ENCODE measurements around the gene HTR5A. TPM values are rescaled to one million over a fixed set of nuclear protein-coding genes. Genes with fewer than 3 reads are reported as not detected.

HTR5A gene
- polyA plus RNA-seq, 1 of the 3 experiments (the other 2 are of a cell fraction) = not detected

GRCh38 chr7:155048006-155048405 lies 22.1 kb upstream of the HTR5A start:
- H3K4me3 ChIP-seq (ENCODE audit: low read depth in 2 of 2, low read length in 1 of 2) = no peak overlapping the region
- ChIA-PET POLR2A (no interaction called here), CTCF (interaction anchor here (1.2 kb wide), 1 partner anchor 134 kb away, joined by 5 read pairs; no protein-coding TSS in a partner anchor)
- H3K27me3 ChIP-seq (ENCODE audit: insufficient read depth) = no peaks in the 10 kb centered on the region; the same call in 1 of the 2 replicates
- no peak overlapping the region for H2AFZ ChIP-seq (ENCODE audit: low read depth)
- no peak overlapping the region for H3K9ac ChIP-seq
- no peak for TF ChIP-seq JUND (IDR thresholded peaks at IDR 0.05)
- no peak for TF ChIP-seq GABPA (IDR thresholded peaks at IDR 0.05; ENCODE audit: low read depth)
- no peak for TF ChIP-seq USF1 (IDR thresholded peaks at IDR 0.05; ENCODE audit: borderline replicate concordance, low read depth)
- no peak for TF ChIP-seq RAD21 (IDR thresholded peaks at IDR 0.05; ENCODE audit: low read length)
- TF ChIP-seq MXI1 (IDR thresholded peaks at IDR 0.05; ENCODE audit: low read depth, low read length) = no peak
- TF ChIP-seq USF2 (IDR thresholded peaks at IDR 0.05; ENCODE audit: borderline replicate concordance, low read depth, low read length) = no peak
- no peak for TF ChIP-seq TEAD4 (IDR thresholded peaks at IDR 0.05; ENCODE audit: borderline replicate concordance, insufficient read depth)
- no peak for TF ChIP-seq YY1 (IDR thresholded peaks at IDR 0.05; ENCODE audit: low read depth)
- TF ChIP-seq FOSL2 (IDR thresholded peaks at IDR 0.05; ENCODE audit: borderline replicate concordance, low read depth) = no peak
- TF ChIP-seq ZBTB33 (IDR thresholded peaks at IDR 0.05; ENCODE audit: borderline replicate concordance, low read depth) = no peak
- TF ChIP-seq TAF1 (IDR thresholded peaks at IDR 0.05; ENCODE audit: borderline replicate concordance, low read depth, low read length) = no peak
- TF ChIP-seq PBX3 (IDR thresholded peaks at IDR 0.05) = no peak
- no peak for TF ChIP-seq POLR2AphosphoS5 (IDR thresholded peaks at IDR 0.05; ENCODE audit: low read depth, low read length)
- TF ChIP-seq CHD2 (IDR thresholded peaks at IDR 0.05; ENCODE audit: low read length, partially characterized antibody) = no peak
- TF ChIP-seq RFX5 (IDR thresholded peaks at IDR 0.05; ENCODE audit: low read length) = no peak
- no peak for TF ChIP-seq IRF3 (IDR thresholded peaks at IDR 0.05; ENCODE audit: low read depth, low read length)
- TF ChIP-seq RCOR1 (IDR thresholded peaks at IDR 0.05; ENCODE audit: low read length) = no peak
- H3F3A ChIP-seq (replicated peaks; ENCODE audit: insufficient read depth) = no peaks in the 10 kb centered on the region
- no peaks in the 10 kb centered on the region for H3K79me2 ChIP-seq (ENCODE audit: insufficient read depth)
- no peaks in the 10 kb centered on the region for H4K20me1 ChIP-seq (ENCODE audit: insufficient read depth)
- no peaks in the 10 kb centered on the region for H3K9me2 ChIP-seq
- H3K4me2 ChIP-seq = no peak overlapping the region
- no peak for DNase-seq
- H3K36me3 ChIP-seq (replicated peaks in 1 of 2; ENCODE audit: control insufficient read depth in 1 of 2, insufficient read depth in 2 of 2, low read length in 1 of 2) = no peaks in the 10 kb centered on the region
- no peak overlapping the region for H3K27ac ChIP-seq (ENCODE audit: low read depth in 2 of 2, low read length in 1 of 2)
- no peaks in the 10 kb centered on the region for H3K9me3 ChIP-seq
- no peaks in the 10 kb centered on the region for H3K4me1 ChIP-seq (ENCODE audit: control insufficient read depth in 1 of 2, insufficient read depth in 2 of 2, low read depth in 1 of 2, low read length in 1 of 2)
- WGBS (ENCODE audit: low lambda C conversion rate) = 16% methylated on average over 4 of the region's 4 CpGs

Measured in SK-N-SH (cell line).